CD14-positive monocyte (primary cell): ENCODE results near the gene PTK6. TPM values are rescaled to one million over a fixed set of nuclear protein-coding genes. Genes with fewer than 3 reads are reported as not detected.

Experiments
- DNase-seq, 3 donors: peaks; one replicate each; pipeline ENCODE4 v3.0.0-alpha.2; 2011 to 2022
- H2AFZ ChIP-seq: 2 replicates; pipeline ENCODE4 v1.6.0; 2012; ENCODE audit warnings: mild to moderate bottlenecking, low read depth, low read length, inconsistent platforms; ENCODE audit not compliant: insufficient read depth, poor library complexity, severe bottlenecking
- H3K27ac ChIP-seq, 2 donors: 1 replicate in 1 of 2; 2 replicates in 1 of 2; pipeline ENCODE4 v1.5.1; 2012 to 2013; ENCODE audit warnings: low read length in 2 of 2, control low read depth in 1 of 2, inconsistent platforms in 1 of 2, low read depth in 1 of 2, mild to moderate bottlenecking in 1 of 2
- H3K27me3 ChIP-seq, 2 donors: one replicate each; pipeline versions ENCODE4 v1.6.0 to v1.6.1; 2011 to 2013; ENCODE audit warnings: low read length in 2 of 2; ENCODE audit not compliant: control insufficient read depth in 2 of 2, insufficient read depth in 2 of 2
- H3K36me3 ChIP-seq, 2 donors: replicated peaks in 1 of 2; 1 replicate in 1 of 2; 2 replicates in 1 of 2; pipeline versions ENCODE4 v1.5.1 to v1.6.1; 2012 to 2013; ENCODE audit warnings: low read length in 2 of 2, control low read depth in 1 of 2, inconsistent platforms in 1 of 2, mild to moderate bottlenecking in 1 of 2; ENCODE audit not compliant: insufficient read depth in 2 of 2, control insufficient read depth in 1 of 2
- H3K4me1 ChIP-seq, 2 donors: 1 replicate in 1 of 2; 2 replicates in 1 of 2; pipeline versions ENCODE4 v1.5.1 to v1.6.1; 2012 to 2013; ENCODE audit warnings: low read length in 2 of 2, control low read depth in 1 of 2, inconsistent platforms in 1 of 2, mild to moderate bottlenecking in 1 of 2, moderate library complexity in 1 of 2; ENCODE audit not compliant: insufficient read depth in 2 of 2, control insufficient read depth in 1 of 2
- H3K4me2 ChIP-seq: replicated peaks from 2 replicates; pipeline ENCODE3; 2012; ENCODE audit warnings: low read length, moderate library complexity, mild to moderate bottlenecking; ENCODE audit not compliant: poor library complexity, severe bottlenecking; ENCODE audit errors: extremely low read depth
- H3K4me3 ChIP-seq, 3 experiments: fragments of 200-600 bp in 1 of 3; sonication (generic) in 1 of 3; replicated peaks in 1 of 3; 1 replicate in 2 of 3; 2 replicates in 1 of 3; pipeline ENCODE4 v1.5.1; 2011 to 2013; ENCODE audit warnings: low read length in 3 of 3, mild to moderate bottlenecking in 3 of 3, control low read depth in 2 of 3, low read depth in 2 of 3, inconsistent platforms in 1 of 3, moderate library complexity in 1 of 3
- H3K79me2 ChIP-seq: 2 replicates; pipeline ENCODE4 v1.6.0; 2012; ENCODE audit warnings: mild to moderate bottlenecking, control low read depth, inconsistent platforms, low read length, moderate library complexity; ENCODE audit not compliant: insufficient read depth
- H3K9ac ChIP-seq: 2 replicates; pipeline ENCODE4 v1.6.0; 2017; ENCODE audit warnings: low read length, mild to moderate bottlenecking; ENCODE audit not compliant: insufficient read depth, poor library complexity, severe bottlenecking
- H3K9me3 ChIP-seq, 2 donors: replicated peaks in 1 of 2; 1 replicate in 1 of 2; 2 replicates in 1 of 2; pipeline versions ENCODE4 v1.5.1 to v1.6.1; 2012 to 2013; ENCODE audit warnings: low read length in 2 of 2, control low read depth in 1 of 2; ENCODE audit not compliant: control insufficient read depth in 1 of 2, insufficient read depth in 1 of 2
- H4K20me1 ChIP-seq: 2 replicates; pipeline ENCODE4 v1.6.0; 2012; ENCODE audit warnings: mild to moderate bottlenecking, low read length, control low read depth, moderate library complexity; ENCODE audit not compliant: insufficient read depth
- H3K27ac Mint-ChIP-seq, 7 donors: one replicate each; pipeline ENCODE4 v1.8.0; 2020; ENCODE audit warnings: mild to moderate bottlenecking in 7 of 7, mixed read lengths in 7 of 7, moderate library complexity in 6 of 7, inconsistent platforms in 2 of 7
- H3K27me3 Mint-ChIP-seq, 3 donors: one replicate each; pipeline ENCODE4 v1.8.0; 2021 to 2022; ENCODE audit warnings: low read depth in 3 of 3, mild to moderate bottlenecking in 3 of 3, mixed read lengths in 3 of 3, moderate library complexity in 3 of 3, inconsistent platforms in 1 of 3
- H3K36me3 Mint-ChIP-seq, 2 donors: one replicate each; pipeline ENCODE4 v1.8.0; 2020; ENCODE audit warnings: mixed read lengths in 2 of 2, inconsistent platforms in 1 of 2, mild to moderate bottlenecking in 1 of 2
- H3K4me1 Mint-ChIP-seq: one replicate; pipeline ENCODE4 v1.8.0; 2020; ENCODE audit warnings: mild to moderate bottlenecking, mixed read lengths
- H3K4me3 Mint-ChIP-seq, 2 donors: one replicate each; pipeline ENCODE4 v1.8.0; 2020; ENCODE audit warnings: mild to moderate bottlenecking in 2 of 2, mixed read lengths in 2 of 2, moderate library complexity in 1 of 2
- H3K9me3 Mint-ChIP-seq, 7 donors: one replicate each; pipeline ENCODE4 v1.8.0; 2020 to 2022; ENCODE audit warnings: mixed read lengths in 7 of 7, mild to moderate bottlenecking in 6 of 7, moderate library complexity in 6 of 7, inconsistent platforms in 2 of 7
- WGBS: methylation state at CpG from one replicate; pipeline ENCODE4 v1.1.5; 2013; ENCODE audit warnings: missing lambda C conversion rate; ENCODE audit not compliant: insufficient coverage; 5-methylcytosine and 5-hydroxymethylcytosine counted together
- intact Hi-C, 2 donors: fragments of 100-400 bp; cut with micrococcal nuclease; formaldehyde crosslinking; loops; one replicate each; pipeline versions ENCODE4 v1.15.0 to v1.15.1; 2023
- polyA plus RNA-seq, 3 donors: library from polyadenylated mRNA; depleted of rRNA in 1 of 3; unstranded in 2 of 3; stranded (reverse) in 1 of 3; fragments of 300-500 nt in 2 of 3; fragments of >200 nt in 1 of 3; fragmentation: Illumina TruSeq in 2 of 3; gene quantifications; 1 replicate in 2 of 3; 2 replicates in 1 of 3; pipeline ENCODE4 v1.2.3, GENCODE V29; 2012 to 2021
- TF ChIP-seq, protein P1 (sequence below): fragments of 200-600 bp; IDR thresholded peaks from one replicate; pipeline ENCODE4 v1.8.0; 2022; ENCODE audit warnings: antibody characterized with exemption, mild to moderate bottlenecking

Gene PTK6
- polyA plus RNA-seq, 3 donors: 0.66 to 4.1 (median 1.5) TPM

DNA sequence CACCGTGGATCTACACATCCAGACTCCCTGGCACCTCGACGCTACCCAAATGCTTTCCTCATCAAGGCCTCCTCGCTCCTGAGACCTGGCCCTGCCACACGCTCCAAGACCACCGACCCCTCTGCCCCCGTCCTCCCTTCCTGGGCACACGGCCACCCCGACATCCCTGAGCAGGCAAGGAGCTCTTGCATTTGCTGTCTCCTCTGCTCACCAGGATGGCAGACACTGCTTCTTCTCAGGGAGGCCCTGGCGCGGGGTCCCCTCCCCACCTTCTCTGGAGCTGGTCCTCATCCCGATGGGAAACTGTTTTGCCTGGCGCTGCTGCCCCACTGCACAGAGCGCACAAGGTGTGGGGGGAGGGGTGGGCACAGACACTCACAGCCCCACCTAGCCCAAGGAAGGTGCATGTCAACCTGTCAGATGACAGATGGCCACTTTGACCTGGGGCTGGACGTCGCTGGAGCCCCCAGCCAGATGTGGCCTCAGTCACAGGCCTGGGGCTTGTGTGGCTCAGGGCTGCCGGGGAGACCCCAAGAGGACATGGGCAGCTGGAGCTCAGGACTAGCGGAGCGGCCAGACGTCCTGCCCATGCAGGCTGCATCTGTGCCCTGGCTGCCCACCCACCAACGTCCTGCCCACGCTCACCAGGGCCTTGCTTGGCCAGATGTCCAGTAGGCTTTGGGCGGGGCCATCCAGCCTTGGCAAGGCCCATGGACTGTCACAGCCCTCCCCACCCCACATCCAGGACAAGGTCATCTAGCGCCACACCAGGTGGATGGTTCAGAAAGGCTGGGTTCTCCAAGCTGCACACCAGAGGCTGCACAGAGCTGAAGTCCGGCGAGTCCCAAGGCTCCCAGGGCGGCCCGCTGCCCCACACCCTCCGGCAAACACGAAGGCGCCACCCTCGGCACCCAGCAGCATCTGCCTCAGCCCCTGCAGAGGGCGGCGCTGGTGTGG, 58.6 kb downstream of the PTK6 start:
- peaks cover 0 to 5% (median 0%) of the 10 kb centered on the region in 7 donors for H3K9me3 Mint-ChIP-seq
- H3K79me2 ChIP-seq: no peaks in the 10 kb centered on the region
- H3K4me1 Mint-ChIP-seq: no peaks in the 10 kb centered on the region
- no peaks in the 10 kb centered on the region for H3K4me1 ChIP-seq
- no peaks in the 10 kb centered on the region for H3K36me3 Mint-ChIP-seq
- 90% methylated on average over 28 of the region's 34 CpGs for WGBS
- H2AFZ ChIP-seq: no peak overlapping the region
- TF ChIP-seq, protein P1, sequence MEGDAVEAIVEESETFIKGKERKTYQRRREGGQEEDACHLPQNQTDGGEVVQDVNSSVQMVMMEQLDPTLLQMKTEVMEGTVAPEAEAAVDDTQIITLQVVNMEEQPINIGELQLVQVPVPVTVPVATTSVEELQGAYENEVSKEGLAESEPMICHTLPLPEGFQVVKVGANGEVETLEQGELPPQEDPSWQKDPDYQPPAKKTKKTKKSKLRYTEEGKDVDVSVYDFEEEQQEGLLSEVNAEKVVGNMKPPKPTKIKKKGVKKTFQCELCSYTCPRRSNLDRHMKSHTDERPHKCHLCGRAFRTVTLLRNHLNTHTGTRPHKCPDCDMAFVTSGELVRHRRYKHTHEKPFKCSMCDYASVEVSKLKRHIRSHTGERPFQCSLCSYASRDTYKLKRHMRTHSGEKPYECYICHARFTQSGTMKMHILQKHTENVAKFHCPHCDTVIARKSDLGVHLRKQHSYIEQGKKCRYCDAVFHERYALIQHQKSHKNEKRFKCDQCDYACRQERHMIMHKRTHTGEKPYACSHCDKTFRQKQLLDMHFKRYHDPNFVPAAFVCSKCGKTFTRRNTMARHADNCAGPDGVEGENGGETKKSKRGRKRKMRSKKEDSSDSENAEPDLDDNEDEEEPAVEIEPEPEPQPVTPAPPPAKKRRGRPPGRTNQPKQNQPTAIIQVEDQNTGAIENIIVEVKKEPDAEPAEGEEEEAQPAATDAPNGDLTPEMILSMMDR: no peak
- no peak for DNase-seq
- no peaks in the 10 kb centered on the region for H3K9me3 ChIP-seq
- peaks cover 3 to 29% of the 10 kb centered on the region in 2 donors for H3K27me3 ChIP-seq
- H3K27ac Mint-ChIP-seq: peak overlapping the region in 2 of 7 donors; percentile 48 to 53
- H4K20me1 ChIP-seq: no peaks in the 10 kb centered on the region
- H3K36me3 ChIP-seq: no peaks in the 10 kb centered on the region
- no peak overlapping the region for H3K4me3 Mint-ChIP-seq
- no peak overlapping the region for H3K9ac ChIP-seq
- H3K27me3 Mint-ChIP-seq: peaks cover 44 to 55% (median 49%) of the 10 kb centered on the region in 3 donors
- no peak overlapping the region for H3K4me3 ChIP-seq
- H3K4me2 ChIP-seq: no peak overlapping the region
- intact Hi-C loops: no loop called here
- no peak overlapping the region for H3K27ac ChIP-seq

Other genes with a start within 250 kb of the PTK6 start
- not detected for gene COL20A1, start 244.2 kb downstream of the PTK6 start, polyA plus RNA-seq
- gene CHRNA4, start 176.0 kb downstream of the PTK6 start, polyA plus RNA-seq: not detected
- not detected for gene KCNQ2, start 64.7 kb downstream of the PTK6 start, polyA plus RNA-seq
- under 1 TPM in 1 of 3 donors, not detected in 2; 0.08 TPM for gene EEF1A2, start 38.3 kb downstream of the PTK6 start, polyA plus RNA-seq
- gene PPDPF, start 16.6 kb downstream of the PTK6 start, polyA plus RNA-seq: 10 to 100 TPM; 13.4 to 39.9 (median 26.1) TPM
- not detected for gene SRMS, start 10.4 kb upstream of the PTK6 start, polyA plus RNA-seq
- under 1 TPM in 1 of 3 donors, not detected in 2; 0.23 TPM for gene FNDC11, start 16.8 kb upstream of the PTK6 start, polyA plus RNA-seq
- gene HELZ2, start 36.9 kb upstream of the PTK6 start, polyA plus RNA-seq: 10 to 100 TPM in 1 of 3 donors, 1 to 10 TPM in 2; 3.0 to 15.5 (median 3.3) TPM
- gene GMEB2, start 89.7 kb upstream of the PTK6 start, polyA plus RNA-seq: 10 to 100 TPM in 1 of 3 donors, 1 to 10 TPM in 2; 2.7 to 11.7 (median 3.8) TPM
- 1 to 10 TPM in 1 of 3 donors, under 1 TPM in 2; 0.10 to 8.1 (median 0.15) TPM for gene STMN3, start 116.0 kb upstream of the PTK6 start, polyA plus RNA-seq
- gene RTEL1, start 120.9 kb upstream of the PTK6 start, polyA plus RNA-seq: 10 to 100 TPM in 1 of 3 donors, 1 to 10 TPM in 2; 1.0 to 15.5 (median 4.8) TPM
- gene TNFRSF6B, start 159.3 kb upstream of the PTK6 start, polyA plus RNA-seq: 1 to 10 TPM in 1 of 3 donors, not detected in 2; 6.5 TPM
- gene ARFRP1, start 170.6 kb upstream of the PTK6 start, polyA plus RNA-seq: 10 to 100 TPM; 18.2 to 31.1 (median 20.7) TPM
- gene ZGPAT, start 170.7 kb upstream of the PTK6 start, polyA plus RNA-seq: 10 to 100 TPM; 24.2 to 58.6 (median 28.3) TPM
- 1 to 10 TPM in 1 of 3 donors, under 1 TPM in 2; 0.39 to 8.8 (median 0.62) TPM for gene LIME1, start 199.3 kb upstream of the PTK6 start, polyA plus RNA-seq
- 10 to 100 TPM in 1 of 3 donors, 1 to 10 TPM in 1, under 1 TPM in 1; 0.46 to 21.0 (median 1.5) TPM for gene SLC2A4RG, start 202.4 kb upstream of the PTK6 start, polyA plus RNA-seq